GM21447 (cell line): Measurements from ENCODE around the gene KPNB1.
"Not testable (repeated sequence)": the region's sequence is repeated elsewhere in the genome, so short reads cannot be mapped to it uniquely, and the experiment has no call there.

Experiments
- ATAC-seq: cut with Tn5 transposase; IDR thresholded peaks from one replicate; pipeline ENCODE4 v1.9.1; 2021; ENCODE audit not compliant: unreplicated experiment

Gene KPNB1

GRCh38 chr17:47676510-47677165, 26.9 kb downstream of the KPNB1 start:
- ATAC-seq: no peak

- no peak for ATAC-seq
Observed at GRCh38 chr17:47678196-47678595, 28.5 kb downstream of the KPNB1 start.

DNA sequence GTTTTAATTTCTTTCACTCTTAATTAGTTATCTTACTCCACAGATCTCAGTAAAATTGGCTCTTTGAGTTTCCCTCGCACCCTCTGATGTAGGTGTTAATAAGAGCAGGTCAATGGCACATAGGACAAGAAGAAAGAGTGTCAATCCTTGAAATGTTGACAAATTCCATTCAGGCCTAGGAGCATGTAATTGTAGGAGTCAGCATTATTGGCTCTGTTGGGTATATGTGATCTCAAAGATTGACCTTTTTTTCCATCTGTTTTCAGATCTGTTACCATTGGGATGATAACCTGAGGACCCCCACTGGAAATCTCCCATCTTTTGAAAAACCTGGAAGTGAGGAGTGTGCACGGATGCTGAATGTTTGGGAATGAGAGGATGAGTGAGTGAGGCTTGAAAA, 32.4 kb downstream of the KPNB1 start:
- no peak for ATAC-seq

GRCh38 chr17:47682727-47683126, 33.0 kb downstream of the KPNB1 start:
- ATAC-seq: not testable (repeated sequence)

DNA sequence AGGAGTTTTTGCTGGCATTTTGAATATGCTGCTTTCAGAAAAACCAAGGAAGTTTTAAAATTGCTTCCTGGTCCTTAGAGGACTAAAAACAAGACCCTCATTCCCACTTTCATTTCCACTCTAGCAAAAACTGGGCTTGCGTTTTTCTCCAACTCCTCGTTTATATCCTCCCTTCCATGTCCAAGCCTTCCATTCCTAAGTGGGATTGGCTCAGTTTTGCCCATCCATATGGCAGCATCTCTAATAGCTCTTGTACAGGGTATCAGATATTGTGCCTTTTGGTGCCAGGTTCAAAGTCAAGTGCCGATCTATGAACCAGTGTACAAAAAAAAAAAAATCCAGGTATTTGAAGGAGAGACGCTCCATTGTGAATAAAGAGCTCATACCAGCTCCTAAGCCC, 34.3 kb downstream of the KPNB1 start:
- ATAC-seq: no peak

DNA sequence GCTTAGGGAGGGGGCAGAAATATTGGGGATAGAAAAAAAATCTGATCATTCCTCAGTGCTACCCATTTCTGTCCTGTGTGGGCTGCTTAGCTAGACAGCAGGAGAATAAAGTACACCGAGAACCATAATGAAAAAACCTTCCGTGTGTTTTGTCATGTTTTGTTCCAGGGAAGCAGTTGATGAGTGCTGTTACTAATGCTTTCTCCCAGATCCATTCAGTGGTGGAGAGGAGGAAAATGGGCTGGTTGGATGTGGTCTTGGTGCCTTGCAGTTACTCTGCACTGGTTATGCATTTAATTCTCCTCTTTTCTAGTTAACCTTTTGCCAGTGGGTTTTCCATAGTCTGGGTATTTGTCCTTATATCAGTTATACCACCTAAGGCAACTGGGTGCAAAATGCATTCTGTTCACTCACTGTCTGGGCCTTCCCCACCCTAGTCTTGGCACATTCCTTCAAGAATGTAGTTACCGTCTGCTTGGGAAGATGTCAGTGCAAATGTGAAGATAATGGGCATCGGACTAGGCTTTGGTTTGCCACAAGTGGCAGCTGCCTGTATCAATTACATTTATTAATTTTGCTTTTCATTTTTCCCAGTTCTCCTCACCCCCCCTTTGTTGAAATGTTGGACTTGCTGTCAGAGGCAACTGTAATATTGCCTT, 34.9 kb downstream of the KPNB1 start:
- ATAC-seq: no peak

DNA sequence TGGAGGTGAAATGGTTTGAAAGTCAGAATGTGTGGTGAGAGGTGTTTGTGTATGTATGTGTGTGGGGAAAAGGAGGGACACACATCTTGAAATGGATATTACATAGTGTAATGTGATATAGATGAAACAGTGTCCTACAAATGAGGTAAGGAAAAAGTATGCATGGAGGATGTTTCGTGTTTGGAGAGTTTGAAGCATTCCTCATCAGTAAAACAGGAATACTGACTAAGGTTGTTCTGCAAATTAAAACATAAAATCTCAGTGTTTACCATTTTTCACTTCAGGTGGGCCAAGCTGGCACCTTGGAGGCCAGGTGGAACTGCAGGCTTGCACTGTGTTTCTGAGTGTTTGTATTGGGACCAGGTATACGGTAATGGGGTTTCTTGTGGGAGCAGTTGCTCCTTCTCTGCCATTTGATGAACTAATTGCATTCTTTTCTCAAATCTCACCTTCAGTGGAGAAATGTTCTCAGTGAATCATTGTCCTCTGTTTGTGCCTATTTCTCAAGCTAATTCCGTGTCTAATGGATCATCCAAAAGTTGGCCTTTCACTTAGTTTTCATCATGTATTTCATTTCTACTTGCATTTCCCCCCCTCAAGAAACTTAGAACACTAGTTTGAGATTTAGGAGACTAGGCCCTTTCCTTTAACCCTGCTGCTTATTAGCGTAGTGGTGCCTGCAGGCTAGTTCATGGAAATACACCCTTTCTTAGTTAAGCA, 36.0 kb downstream of the KPNB1 start:
- ATAC-seq: no peak

DNA sequence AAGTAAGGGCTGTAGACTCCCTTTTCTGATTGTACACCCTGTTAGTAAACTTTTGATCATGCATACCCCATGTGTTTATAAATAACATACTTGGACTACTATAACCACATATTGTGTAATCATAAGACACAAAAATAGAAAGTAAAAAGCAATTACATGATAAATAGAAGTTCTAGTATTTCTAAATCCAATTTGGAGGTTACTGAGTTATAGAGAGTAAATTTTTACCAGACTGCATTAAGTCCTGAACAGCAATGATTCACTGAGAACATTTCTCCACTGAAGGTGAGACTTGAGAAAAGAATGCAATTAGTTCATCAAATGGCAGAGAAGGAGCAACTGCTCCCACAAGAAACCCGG, 36.5 kb downstream of the KPNB1 start:
- ATAC-seq: no peak

DNA sequence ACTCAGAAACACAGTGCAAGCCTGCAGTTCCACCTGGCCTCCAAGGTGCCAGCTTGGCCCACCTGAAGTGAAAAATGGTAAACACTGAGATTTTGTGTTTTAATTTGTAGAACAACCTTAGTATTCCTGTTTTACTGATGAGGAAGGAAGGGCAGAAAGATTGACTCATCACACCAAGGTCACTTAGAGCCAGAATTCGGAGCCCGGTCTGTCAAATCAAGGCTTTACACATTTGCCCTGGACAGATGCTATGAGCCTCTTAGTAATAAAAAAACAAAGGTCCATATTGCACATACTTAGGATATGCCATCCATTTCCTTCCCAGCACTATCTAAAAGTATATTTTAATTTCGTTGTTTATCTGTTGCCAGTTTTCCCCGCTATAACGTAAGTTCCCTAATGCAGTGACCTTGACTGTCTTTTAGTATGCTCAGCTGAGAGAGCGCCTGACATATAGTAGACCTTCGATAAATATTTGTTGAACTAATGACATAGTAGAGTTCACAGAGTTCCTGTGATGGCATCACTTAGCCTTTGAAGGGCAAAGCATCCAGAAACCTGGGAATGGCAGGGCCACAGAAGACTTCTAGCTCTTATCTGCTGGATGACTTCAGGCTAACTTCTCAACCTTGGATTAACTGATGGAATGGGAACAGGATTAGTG, 37.1 kb downstream of the KPNB1 start:
- no peak for ATAC-seq

GRCh38 chr17:47687328-47687690, 37.6 kb downstream of the KPNB1 start:
- no peak for ATAC-seq

GRCh38 chr17:47687748-47688147, 38.0 kb downstream of the KPNB1 start:
- no peak for ATAC-seq

DNA sequence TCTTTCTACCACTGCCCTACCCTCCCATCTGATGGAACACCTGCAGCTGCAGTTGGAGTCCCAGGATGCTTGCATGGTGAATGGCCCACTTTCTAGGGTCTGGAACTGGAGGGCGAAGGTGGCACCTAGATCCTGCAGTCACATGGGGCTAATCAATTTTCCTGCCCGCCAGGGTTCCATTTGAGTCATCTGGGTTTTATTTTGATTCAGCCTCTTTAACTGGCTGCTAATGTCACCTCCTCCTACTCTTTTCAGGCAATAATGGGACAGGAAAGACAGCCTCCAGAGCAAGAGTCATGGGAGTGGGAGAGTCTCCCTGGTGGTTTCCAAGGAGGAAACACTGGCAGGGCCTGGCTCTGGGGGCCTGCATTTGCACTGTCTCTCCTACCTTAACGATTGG, 40.4 kb downstream of the KPNB1 start:
- ATAC-seq: no peak

- no peak for ATAC-seq
Observed at GRCh38 chr17:47692137-47692894, 42.6 kb downstream of the KPNB1 start.

DNA sequence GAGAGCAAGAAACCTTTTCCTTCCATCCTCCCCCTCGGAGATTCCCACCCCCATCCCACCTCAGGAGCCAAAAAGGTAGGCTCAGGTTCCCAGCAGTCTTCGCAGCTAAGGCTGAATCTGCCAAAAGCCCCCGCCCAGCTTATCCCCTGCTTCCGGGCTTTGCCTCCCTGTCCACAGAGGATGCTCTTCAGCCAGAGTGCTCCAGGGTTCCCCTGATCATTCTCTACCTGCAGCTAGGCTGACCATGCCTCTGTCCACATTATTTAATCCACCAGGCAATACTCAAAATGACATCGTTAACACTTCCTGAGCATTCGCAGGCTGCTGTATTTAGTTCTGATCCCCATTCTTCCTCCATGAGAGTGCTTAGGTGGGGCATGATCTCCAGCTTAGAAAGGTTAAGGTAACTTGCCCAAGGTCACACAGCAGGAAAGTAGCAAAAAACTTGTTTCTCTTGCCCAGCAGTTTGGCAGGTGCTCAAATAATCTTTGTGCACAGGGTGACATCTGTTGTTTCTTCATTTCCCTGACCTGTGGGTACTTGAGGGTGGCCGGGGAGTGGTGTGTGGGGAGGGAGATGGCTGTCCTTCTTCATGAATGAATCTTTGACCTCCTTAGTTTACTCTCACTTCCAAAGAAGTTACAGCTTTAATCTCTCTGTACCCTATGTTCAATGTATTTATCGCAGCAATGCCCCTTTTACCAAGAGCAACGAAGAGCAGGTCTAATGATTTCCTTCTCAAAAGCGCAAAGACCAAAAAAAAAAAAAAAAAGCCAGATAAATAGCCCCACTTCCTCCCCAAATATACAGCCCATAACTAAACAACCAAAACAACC, 43.4 kb downstream of the KPNB1 start:
- ATAC-seq: no peak

GRCh38 chr17:47693731-47694580, 44.2 kb downstream of the KPNB1 start, which contains the start of gene TBKBP1:
Gene TBKBP1, plus strand, starts transcription at chr17:47694161. Its CDS starts 1,952 bp downstream, at chr17:47696113.
- no peak for ATAC-seq

DNA sequence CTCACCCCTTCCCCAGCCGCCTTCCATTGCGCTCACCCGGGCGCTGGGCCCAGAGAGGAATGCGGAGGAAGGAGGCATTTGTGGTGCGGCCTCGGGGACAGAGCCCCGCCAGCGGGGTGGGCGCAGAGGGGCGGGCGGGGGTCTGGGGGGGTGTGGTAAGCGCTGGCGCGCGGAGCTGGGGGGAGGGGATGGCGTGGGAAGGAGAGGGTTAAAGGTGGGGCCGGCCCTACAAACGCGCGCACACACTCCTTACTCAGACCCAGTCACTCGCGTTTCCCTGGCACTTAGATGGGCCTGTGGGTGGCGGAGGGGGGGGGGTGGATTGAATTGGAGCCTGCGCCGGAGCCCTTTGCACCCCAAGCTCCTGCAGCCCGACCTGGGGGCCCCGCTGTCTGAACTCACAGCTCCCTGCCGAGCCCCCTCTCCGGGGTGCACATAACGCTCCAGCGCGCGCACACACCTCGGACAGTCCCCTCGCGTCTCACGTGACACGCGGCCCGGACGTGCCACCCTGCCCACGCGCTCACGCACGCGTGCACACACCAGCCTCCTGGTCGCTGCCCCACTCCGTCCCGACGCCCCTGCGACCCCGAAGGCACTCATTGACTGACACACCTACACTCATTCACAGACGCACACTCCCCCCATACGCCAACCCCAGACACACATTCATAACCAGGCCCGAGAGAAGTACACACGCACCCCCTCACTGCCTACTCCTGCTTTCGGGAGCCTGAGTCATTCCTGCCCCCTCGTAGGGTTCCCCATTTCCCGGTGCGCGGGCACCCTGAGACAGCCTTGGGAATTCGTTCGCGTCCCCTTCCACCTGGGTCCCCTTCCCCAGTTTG, 45.1 kb downstream of the KPNB1 start:
- ATAC-seq: no peak

DNA sequence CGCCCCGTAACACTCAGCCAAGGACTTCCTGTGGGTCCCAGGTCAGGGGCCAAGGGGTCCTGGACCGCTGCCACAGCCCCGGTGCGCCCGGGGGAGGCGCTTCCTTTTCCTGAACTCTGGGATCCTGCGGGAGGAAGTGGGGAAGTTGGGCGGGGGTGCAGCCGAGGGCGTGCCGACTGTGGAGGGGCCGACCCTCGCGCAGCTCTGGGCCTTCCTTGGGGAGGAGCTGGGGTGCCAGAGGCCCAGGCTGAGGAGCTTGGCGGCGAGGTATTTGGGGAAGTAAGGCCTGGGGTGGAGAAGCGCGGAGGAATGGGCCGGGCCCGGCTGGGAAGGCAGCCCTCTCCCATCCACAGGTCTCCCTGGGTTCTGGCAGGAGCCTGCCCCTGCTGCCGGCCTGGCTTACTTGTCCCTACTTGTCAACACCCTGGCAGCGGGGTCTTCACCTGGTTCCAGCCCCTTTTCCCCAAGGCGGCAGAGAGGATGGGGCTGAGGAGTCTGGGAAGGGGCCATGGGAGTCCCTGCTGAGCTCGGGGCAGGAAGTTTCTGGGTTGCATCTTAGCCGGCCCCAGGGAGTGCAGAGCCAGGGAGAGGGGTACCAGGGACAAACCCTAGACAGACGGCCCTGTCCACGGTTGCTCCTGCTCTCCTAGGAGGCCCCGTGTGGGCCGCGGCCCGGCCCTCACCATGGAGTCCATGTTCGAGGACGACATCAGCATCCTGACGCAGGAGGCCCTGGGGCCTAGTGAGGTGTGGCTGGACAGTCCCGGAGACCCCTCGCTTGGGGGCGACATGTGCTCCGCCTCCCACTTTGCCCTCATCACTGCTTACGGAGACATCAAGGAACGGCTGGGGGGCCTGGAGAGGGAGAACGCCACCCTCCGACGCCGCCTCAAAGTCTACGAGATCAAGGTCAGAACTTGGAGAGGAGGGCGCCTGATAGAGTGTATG, 46.0 kb downstream of the KPNB1 start:
- ATAC-seq: no peak
